Chondrocyte (in vitro differentiated cells): ENCODE results near the gene NDUFB4. TPM values are rescaled to one million over a fixed set of nuclear protein-coding genes. Genes with fewer than 3 reads are reported as not detected.
"Not testable (repeated sequence)": the region's sequence is repeated elsewhere in the genome, so short reads cannot be mapped to it uniquely, and the experiment has no call there.

Source experiments
- DNase-seq: peaks from one replicate; pipeline ENCODE4 v3.0.0; 2021; ENCODE audit warnings: mixed read lengths, low spot score
- H3K27ac Mint-ChIP-seq: one replicate; pipeline ENCODE4 v1.8.0; 2021; ENCODE audit warnings: mild to moderate bottlenecking, moderate library complexity, mixed read lengths; ENCODE audit not compliant: unreplicated experiment
- H3K27me3 Mint-ChIP-seq: 2 replicates; pipeline ENCODE4 v1.8.0; 2021; ENCODE audit warnings: low read depth, mixed read lengths
- H3K36me3 Mint-ChIP-seq: 2 replicates; pipeline ENCODE4 v1.8.0; 2021; ENCODE audit warnings: low read depth, mixed read lengths
- H3K4me1 Mint-ChIP-seq: 2 replicates; pipeline ENCODE4 v1.8.0; 2021; ENCODE audit warnings: low read depth, mild to moderate bottlenecking, mixed read lengths
- H3K4me3 Mint-ChIP-seq: one replicate; pipeline ENCODE4 v1.8.0; 2021; ENCODE audit warnings: mild to moderate bottlenecking, moderate library complexity, mixed read lengths; ENCODE audit not compliant: unreplicated experiment
- H3K9me3 Mint-ChIP-seq: 2 replicates; pipeline ENCODE4 v1.8.0; 2021; ENCODE audit warnings: low read depth, mixed read lengths
- CTCF ChIP-seq: fragments of 200-600 bp; sonication (generic); IDR thresholded peaks from 2 replicates; pipeline ENCODE4 v1.5.0; 2021; ENCODE audit warnings: antibody characterized with exemption, mild to moderate bottlenecking, moderate library complexity
- total RNA-seq: library from RNA; stranded (reverse); gene quantifications from 3 replicates; pipeline ENCODE4 v1.2.1, GENCODE V29; 2021

The NDUFB4 gene
- total RNA-seq, 1 donor from 2014 or later: 81.8 TPM

GRCh38 chr3:120623727-120624093 lies 27.6 kb downstream of the NDUFB4 start:
- no peak for DNase-seq
- Mint-ChIP-seq H3K36me3 (no peaks in the 10 kb centered on the region), H3K27me3 (no peaks in the 10 kb centered on the region), H3K9me3 (peaks cover 12% of the 10 kb centered on the region), H3K4me1 (peaks cover 2% of the 10 kb centered on the region), H3K27ac (no peak overlapping the region), H3K4me3 (no peak overlapping the region)
- TF ChIP-seq CTCF: no peak

DNA sequence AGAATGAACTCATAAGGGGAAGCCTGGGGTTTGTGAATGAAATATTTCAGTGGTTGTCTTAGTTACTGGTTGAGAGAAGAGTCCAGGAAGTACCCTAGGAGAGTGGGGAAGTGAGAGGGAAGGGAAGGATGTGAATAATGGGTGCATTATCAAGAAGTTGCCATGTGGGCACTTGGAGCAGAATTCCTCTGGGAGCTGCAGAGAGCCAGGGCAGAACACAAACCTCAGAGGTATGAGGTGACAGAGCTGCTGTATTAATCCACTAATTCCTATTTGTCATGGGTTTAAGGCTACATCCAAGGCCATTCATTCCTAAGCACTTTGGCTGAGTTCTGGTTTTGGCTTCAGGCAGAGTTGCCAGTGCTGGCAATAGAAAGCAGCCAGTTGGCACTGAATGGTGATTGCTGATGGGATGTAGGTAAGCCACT lies 29.0 kb downstream of the NDUFB4 start:
- H3K27me3 Mint-ChIP-seq: no peaks in the 10 kb centered on the region
- H3K27ac Mint-ChIP-seq: no peak overlapping the region
- DNase-seq: no peak
- H3K4me3 Mint-ChIP-seq: no peak overlapping the region
- H3K4me1 Mint-ChIP-seq: peaks cover 2% of the 10 kb centered on the region
- no peak for TF ChIP-seq CTCF
- no peaks in the 10 kb centered on the region for H3K36me3 Mint-ChIP-seq
- peaks cover 16% of the 10 kb centered on the region for H3K9me3 Mint-ChIP-seq

- no peak for TF ChIP-seq CTCF
- Mint-ChIP-seq H3K4me1 (peaks cover 5% of the 10 kb centered on the region), H3K36me3 (no peaks in the 10 kb centered on the region), H3K27ac (no peak overlapping the region), H3K9me3 (peaks cover 8% of the 10 kb centered on the region), H3K4me3 (no peak overlapping the region), H3K27me3 (no peaks in the 10 kb centered on the region)
- no peak for DNase-seq
Measured at GRCh38 chr3:120634539-120634938, 38.4 kb downstream of the NDUFB4 start.

DNA sequence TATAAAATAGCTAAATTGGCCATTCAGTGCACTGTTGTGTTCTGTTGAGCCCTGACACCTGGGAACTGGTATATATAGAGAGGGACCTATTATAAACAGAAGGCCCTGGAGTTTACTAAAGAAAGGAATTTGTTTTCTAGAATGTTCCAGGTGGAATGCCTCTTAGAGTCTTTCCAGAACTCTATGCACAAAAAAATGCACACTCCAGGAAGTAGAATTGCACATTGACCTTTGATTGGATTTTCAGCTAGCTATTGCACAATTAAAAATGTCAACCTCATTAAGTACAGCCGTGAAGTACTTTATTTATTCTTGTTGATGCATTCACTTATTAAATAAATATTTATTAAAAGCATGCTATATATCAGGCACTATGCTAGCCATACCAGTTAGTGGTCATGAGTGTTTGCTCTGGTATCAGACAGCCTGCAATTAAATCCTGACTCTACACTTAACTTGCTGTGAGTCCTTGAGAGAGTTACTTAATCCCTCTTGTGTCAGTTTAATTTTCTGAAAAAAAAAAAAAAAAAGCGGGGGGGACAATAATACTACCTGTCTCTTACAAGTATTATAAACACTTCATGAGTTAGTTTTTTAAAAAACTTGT lies 40.8 kb downstream of the NDUFB4 start:
- TF ChIP-seq CTCF: no peak
- Mint-ChIP-seq H3K27me3 (no peaks in the 10 kb centered on the region), H3K4me1 (peaks cover 5% of the 10 kb centered on the region)

DNA sequence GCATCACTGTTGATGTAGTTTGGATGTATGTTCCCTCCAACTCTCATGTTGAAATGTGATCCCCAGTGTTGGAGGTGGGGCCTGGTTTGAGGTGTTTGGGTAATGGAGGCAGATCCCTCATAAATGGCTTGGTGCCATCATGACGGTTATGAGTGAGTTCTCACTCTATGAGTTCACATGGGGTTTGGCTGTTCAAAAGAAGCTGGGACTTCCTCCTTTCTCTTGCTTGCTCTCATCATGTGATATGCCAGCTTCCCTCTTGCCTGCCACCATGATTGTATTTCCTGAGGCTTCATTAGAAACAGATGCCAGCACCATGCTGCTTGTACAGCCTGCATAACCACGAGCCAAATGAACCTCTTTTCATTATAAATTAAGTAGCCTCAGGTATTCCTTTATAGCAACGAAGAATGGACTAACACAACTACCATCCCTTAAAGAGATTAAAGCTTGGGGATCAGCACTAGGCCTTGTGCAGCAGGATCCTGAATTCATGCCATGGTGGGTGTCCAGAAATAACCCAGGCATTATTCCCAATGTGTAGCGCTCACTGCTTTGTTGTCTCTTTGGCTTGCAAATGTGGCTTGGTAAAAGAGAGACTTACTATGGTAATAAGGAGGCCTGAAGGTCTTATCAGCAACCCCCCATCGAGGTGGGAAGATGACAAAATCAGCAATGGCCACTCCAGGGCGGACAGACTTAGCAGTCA lies 41.9 kb downstream of the NDUFB4 start:
- DNase-seq: no peak
- H3K9me3 Mint-ChIP-seq: no peaks in the 10 kb centered on the region
- TF ChIP-seq CTCF: no peak
- H3K4me3 Mint-ChIP-seq: no peak overlapping the region
- H3K4me1 Mint-ChIP-seq: peaks cover 5% of the 10 kb centered on the region
- no peaks in the 10 kb centered on the region for H3K27me3 Mint-ChIP-seq
- no peak overlapping the region for H3K27ac Mint-ChIP-seq
- no peaks in the 10 kb centered on the region for H3K36me3 Mint-ChIP-seq

More for the DNA sequence above, 40.8 kb downstream of the NDUFB4 start:
- no peaks in the 10 kb centered on the region for H3K9me3 Mint-ChIP-seq
- no peak for DNase-seq
- no peak overlapping the region for H3K27ac Mint-ChIP-seq
- no peaks in the 10 kb centered on the region for H3K36me3 Mint-ChIP-seq
- no peak overlapping the region for H3K4me3 Mint-ChIP-seq

- not testable (repeated sequence) for H3K27me3 Mint-ChIP-seq, H3K4me3 Mint-ChIP-seq, H3K9me3 Mint-ChIP-seq, H3K36me3 Mint-ChIP-seq, H3K4me1 Mint-ChIP-seq, H3K27ac Mint-ChIP-seq, DNase-seq
Measured at GRCh38 chr3:120638820-120639219, 42.7 kb downstream of the NDUFB4 start.
